Raji (cell line): Measurements from ENCODE around the gene OR6B2.

Experiments used
- POLR2A ChIP-seq: IDR thresholded peaks from 2 replicates; pipeline ENCODE4 v1.6.1; 2011; ENCODE audit warnings: low read depth, low read length, control low read depth; ENCODE audit not compliant: insufficient read depth

Gene OR6B2

GRCh38 chr2:240050278-240050677, 20.0 kb upstream of the OR6B2 start:
- TF ChIP-seq POLR2A = no peak

GRCh38 chr2:240048237-240048636, 18.0 kb upstream of the OR6B2 start:
- no peak for TF ChIP-seq POLR2A

GRCh38 chr2:240045098-240045497, 14.9 kb upstream of the OR6B2 start:
- no peak for TF ChIP-seq POLR2A

GRCh38 chr2:240043279-240043989, 13.2 kb upstream of the OR6B2 start:
- TF ChIP-seq POLR2A = no peak

GRCh38 chr2:240042740-240043139, 12.5 kb upstream of the OR6B2 start:
- TF ChIP-seq POLR2A = no peak

GRCh38 chr2:240041363-240041762, 11.1 kb upstream of the OR6B2 start:
- no peak for TF ChIP-seq POLR2A

- no peak for TF ChIP-seq POLR2A
These were observed 7.1 kb upstream of the OR6B2 start for GRCh38 chr2:240037358-240037757.

- no peak for TF ChIP-seq POLR2A
These were observed 3.1 kb upstream of the OR6B2 start for GRCh38 chr2:240033330-240033678.

GRCh38 chr2:240032406-240033329, 2.4 kb upstream of the OR6B2 start:
- TF ChIP-seq POLR2A = no peak

- no peak for TF ChIP-seq POLR2A
These were observed 5.5 kb downstream of the OR6B2 start for GRCh38 chr2:240024766-240025165.

- no peak for TF ChIP-seq POLR2A
These were observed 6.4 kb downstream of the OR6B2 start for GRCh38 chr2:240023792-240024191.

- no peak for TF ChIP-seq POLR2A
These were observed 8.6 kb downstream of the OR6B2 start for GRCh38 chr2:240021488-240022104.

- no peak for TF ChIP-seq POLR2A
These were observed 12.0 kb downstream of the OR6B2 start for GRCh38 chr2:240018071-240018750.

GRCh38 chr2:240014327-240014726, 15.9 kb downstream of the OR6B2 start:
- TF ChIP-seq POLR2A = no peak

- TF ChIP-seq POLR2A = no peak
These were observed 16.9 kb downstream of the OR6B2 start for GRCh38 chr2:240013343-240013742.
